NCI-H1436 (cell line): ENCODE measurements around the gene ESR2.
"Not testable (repeated sequence)": the region's sequence is repeated elsewhere in the genome, so short reads cannot be mapped to it uniquely, and the experiment has no call there.

Source experiments
- DNase-seq: peaks from one replicate; lab custom pipeline; 2025; lab: John Stamatoyannopoulos, UW

The ESR2 gene

GRCh38 chr14:64196814-64197411 lies 97.3 kb downstream of the ESR2 start:
- peak; percentile 47 for DNase-seq

DNA sequence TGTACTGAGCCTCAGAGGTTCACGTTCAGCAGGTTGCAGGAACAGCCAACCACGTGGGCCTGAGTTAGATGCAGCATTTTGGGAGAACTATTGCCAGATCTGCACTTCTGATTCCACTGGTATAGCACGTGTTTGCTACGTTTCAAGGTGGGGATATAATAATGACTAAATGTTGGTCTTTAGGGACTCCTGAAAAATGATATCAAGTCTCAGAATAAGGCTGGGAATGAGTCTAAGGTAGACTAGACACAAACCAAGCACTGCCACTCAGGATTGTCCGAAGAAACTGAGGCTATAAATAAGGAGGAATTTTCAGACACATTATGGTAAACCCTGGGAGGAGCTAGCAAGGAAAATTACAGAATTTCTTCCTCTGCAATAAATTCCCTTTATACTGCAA lies 98.1 kb downstream of the ESR2 start:
- no peak for DNase-seq

GRCh38 chr14:64195199-64195598 lies 99.0 kb downstream of the ESR2 start:
- DNase-seq: no peak

GRCh38 chr14:64194404-64194803 lies 99.8 kb downstream of the ESR2 start:
- no peak for DNase-seq

GRCh38 chr14:64193821-64194220 lies 100.3 kb downstream of the ESR2 start:
- no peak for DNase-seq

- DNase-seq: no peak
These were observed 102.4 kb downstream of the ESR2 start for GRCh38 chr14:64191756-64192155.

DNA sequence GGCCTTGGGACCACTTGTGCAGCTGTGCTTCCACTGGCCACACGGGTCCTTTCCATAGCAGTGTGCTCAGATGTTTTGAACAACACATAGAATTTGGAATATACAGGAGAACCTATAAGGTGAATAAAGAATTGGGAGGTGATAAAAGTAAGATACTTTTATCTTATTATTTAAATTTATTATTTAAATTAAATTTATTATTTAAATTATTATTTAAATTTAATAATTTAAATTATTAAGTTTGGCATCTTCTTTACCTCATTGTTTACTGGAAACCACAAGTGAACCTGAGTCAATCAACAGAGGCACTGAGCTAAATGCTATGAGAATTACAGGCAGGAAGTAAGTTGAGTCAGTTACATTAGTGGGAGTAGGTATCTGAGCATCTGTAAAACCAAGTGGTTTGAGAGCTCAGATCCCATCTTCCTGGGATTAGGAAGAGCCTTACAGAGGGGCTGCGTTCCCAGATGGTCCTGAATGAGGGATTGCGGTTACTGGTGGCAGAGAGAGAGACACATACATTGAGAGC lies 103.1 kb downstream of the ESR2 start:
- no peak for DNase-seq

GRCh38 chr14:64187331-64187730 lies 106.8 kb downstream of the ESR2 start:
- no peak for DNase-seq

DNA sequence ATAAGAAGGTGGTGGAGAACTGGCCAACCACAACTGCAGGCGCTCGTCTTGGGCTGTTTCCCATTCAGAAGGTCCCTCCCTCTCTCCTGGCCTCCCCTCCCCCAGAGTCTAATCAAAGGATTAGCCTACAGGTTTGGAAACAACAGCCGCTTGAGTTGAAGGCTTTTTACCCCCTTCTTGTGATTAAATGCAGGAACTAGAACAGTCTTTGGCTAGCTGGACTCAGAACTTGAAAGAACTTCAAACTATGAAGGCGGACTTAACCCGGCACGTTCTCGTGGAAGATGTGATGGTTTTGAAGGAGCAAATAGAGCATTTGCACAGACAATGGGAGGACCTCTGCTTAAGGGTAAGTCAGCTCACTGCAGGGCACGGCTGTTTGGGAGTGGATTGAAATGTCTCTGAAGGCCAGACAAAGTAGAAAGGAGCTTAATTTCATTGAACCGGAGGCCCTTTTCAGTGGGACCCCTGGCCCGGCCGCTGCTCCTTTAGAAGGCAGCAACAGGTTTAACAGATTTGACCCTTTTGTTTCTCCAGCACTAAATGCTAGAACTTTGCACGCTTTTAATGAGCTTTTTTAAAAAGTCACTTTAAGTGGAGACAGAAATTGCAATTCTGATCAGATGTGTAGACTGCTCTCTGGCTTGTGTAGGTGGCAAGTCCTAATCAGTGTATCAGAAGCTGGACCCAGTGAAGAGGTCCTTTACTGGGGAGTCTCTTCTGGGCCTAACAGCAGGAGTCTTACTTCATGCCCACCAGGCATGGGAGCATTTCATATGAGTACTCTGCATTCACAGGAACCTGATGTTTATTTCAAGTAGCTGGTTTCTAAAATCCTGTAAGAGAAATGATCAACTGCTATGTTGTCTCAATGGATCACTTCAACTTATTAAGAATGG lies 107.7 kb downstream of the ESR2 start:
- DNase-seq: no peak

DNA sequence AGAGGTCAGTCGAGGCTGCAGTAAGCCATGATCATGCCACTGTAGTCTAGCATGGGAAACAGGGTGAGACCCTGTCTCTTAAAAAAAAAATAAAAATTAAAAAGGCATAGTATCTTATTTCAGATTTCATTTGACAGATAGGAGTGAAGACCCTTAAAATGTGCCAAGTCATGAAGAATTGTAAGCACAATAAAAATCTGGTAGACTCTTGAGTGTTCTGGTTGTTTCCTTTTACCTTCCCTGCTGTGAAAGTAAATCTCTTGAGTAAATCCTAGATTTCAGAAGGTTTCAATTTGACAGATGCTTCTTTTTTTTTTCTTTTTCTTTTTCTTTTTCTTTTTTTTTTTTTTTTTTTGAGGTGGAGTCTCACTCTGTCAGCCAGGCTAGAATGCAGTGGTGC lies 109.0 kb downstream of the ESR2 start:
- no peak for DNase-seq

DNA sequence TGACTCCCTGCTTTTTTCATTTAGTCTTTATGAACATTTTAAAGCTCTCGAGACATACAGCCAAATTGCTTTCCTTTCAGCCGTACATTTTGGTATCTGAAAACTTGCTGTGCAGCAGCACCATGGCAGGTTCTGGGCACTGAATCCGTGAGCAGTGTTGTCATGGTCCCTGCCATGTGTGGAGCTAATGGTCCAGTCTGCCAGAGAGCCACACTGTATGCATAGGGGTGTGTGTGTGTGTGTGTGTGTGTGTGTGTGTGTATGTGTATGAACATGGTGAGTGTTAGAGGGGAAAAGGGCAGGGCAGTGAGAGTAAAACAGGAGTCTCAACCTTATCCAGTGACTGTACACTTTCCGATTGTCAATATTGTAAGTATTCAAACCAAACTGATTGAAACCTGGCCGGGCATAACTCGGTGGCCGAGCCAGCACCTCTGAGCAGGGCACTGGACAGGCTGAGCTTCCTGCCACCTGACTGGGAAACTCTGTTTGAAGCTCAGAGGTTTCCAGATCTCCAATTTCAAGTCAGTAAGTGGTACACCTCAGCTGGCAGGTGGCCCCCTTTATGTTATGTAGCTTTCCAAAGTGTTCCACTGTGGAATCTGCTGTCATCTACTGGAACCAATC lies 110.0 kb downstream of the ESR2 start:
- no peak for DNase-seq

GRCh38 chr14:64182908-64183307 lies 111.3 kb downstream of the ESR2 start:
- not testable (repeated sequence) for DNase-seq

DNA sequence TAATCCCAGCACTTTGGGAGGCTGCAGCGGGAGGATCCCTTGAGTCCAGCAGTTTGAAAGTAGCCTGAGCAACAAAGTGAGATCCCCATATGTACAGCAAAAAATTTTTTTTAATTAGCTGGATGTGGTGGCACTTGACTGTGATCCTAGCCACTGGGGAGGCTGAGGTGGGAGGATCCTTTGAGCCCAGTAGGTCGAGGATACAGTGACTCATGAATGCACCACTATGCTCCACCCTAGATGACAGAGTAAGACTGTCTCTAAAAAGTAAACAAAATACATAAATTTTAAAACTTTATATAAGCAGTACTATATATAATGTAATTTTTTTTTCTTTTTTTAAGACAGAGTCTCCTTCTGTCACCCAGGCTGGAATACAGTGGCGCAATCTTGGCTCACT lies 115.4 kb downstream of the ESR2 start:
- DNase-seq: no peak

DNA sequence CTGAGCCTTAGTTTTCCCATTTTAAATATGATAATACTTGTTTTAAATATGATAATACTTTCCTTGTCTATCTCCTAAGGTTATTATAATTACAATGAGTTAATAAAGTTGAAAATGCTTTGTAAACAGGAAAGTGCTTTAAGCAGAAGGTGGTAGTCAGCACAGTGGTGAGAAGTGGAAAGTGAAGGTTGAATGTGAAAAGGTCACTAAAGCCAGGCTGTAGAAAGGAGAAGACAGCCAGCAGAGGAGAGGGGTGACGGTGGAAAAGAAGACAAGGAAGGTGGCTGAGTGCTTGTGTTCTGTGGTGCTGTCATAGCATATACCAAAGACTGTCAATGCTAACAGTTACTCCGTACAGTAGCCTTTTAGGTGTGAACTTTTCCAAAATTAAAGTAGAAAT lies 117.8 kb downstream of the ESR2 start:
- DNase-seq: no peak

GRCh38 chr14:64174922-64175782 lies 119.0 kb downstream of the ESR2 start:
- no peak for DNase-seq

DNA sequence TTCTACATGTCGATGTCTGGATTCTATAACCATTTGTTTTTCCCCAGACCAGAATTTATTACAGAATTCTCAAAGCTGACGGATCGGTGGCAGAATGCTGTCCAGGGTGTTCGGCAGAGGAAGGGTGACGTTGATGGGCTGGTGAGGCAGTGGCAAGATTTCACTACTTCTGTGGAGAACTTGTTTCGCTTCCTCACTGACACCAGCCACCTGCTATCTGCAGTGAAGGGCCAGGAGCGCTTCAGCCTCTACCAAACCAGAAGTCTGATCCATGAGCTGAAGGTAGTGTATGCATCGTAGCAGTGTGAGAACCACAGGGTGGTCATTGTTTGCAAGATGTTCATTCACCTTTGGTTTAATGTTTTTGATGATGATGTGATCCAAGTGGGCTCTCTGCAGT lies 124.0 kb downstream of the ESR2 start:
- no peak for DNase-seq

DNA sequence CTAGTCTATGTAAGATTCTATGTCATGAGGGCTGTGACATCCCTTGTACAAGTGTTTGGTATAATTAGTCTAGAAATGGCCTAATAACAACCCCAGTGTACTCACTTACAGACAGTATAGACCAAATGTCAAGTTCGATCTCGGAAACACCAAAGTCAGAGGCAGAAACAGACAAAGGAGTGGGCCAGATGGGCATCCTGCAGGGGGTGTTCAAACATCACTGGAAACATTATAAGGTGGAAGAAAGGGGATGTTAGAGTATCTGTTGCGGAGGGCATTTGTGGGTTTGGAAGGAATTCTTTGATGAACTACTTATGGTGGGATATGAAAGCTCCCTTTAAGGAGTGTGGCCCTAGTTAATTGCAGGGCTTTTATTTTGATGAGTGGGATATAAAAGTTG lies 134.6 kb downstream of the ESR2 start:
- no peak for DNase-seq

DNA sequence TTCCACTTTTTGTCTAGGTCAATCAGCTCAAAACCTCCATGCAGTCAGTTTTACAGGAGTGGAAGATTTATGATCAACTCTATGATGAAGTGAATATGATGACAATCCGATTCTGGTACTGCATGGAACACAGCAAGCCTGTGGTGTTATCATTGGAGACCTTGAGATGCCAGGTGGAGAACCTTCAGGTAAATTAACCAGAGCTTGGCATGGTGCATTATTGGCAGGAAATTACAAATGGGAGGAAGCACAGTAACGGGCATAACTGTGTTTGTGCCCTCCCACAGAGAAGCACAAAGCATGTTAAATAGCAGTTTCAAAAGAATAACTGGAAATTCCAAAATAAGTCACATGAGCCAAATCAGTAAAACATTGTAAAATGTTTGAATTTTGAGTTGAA lies 135.6 kb downstream of the ESR2 start:
- DNase-seq: no peak

GRCh38 chr14:64149921-64150320 lies 144.2 kb downstream of the ESR2 start:
- no peak for DNase-seq

DNA sequence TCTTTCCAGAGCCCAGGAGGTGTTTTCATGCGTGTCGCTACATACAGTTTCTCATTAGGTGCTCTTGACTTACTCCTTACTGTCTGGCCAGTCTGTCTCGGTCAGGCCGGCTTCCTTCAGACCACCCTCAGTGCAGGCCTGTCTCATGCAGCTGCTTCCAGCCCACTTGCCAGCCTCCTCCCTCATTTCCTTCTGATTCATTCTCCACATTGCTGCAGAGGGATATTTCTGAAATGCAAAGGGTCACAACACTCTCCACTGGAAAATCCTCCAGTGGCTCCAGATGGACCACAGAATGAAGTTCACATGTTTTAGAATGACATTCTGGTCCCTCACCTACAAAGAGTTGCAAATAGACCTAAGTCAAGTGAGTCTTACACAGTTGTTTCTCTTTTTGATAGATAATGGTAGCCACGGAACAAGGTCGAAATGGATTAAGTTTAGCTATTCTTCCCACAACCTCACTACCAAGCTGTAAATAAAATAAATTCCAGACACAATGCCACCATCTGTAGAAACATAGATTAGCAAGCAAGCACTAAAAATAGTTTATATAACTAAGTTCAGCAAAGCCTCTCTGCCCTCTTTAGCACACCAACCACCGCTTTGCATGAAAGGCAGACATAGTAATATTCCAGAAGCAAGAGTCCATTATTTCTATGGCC lies 146.9 kb downstream of the ESR2 start:
- no peak for DNase-seq

GRCh38 chr14:64137657-64138290 lies 156.4 kb downstream of the ESR2 start:
- no peak for DNase-seq
